ENCODE results near the gene VPS37D.
"Not testable (repeated sequence)": the region's sequence is repeated elsewhere in the genome, so short reads cannot be mapped to it uniquely, and the experiment has no call there.

Gene VPS37D

GRCh38 chr7:73667344-73668102, at the start of gene VPS37D:
VPS37D (plus strand) TSS chr7:73667831; CDS start chr7:73667959, 128 bp downstream.
- TF ChIP-seq TCF4 (CRISPR knock-in tag; IDR thresholded peaks at IDR 0.05; ENCODE audit: borderline replicate concordance) (no peak), POU6F1 (CRISPR knock-in tag; IDR thresholded peaks at IDR 0.05; ENCODE audit: borderline replicate concordance, low read depth) (peak; percentile 92), ZNF70 (CRISPR knock-in tag; IDR thresholded peaks at IDR 0.05) (0 out of 2 replicates have a peak, but pooled peaks have one; percentile 23), CREB5 (CRISPR knock-in tag; IDR thresholded peaks at IDR 0.05; ENCODE audit: low read depth) (0 out of 2 replicates have a peak, but pooled peaks have one; percentile 60), TSHZ2 (CRISPR knock-in tag; IDR thresholded peaks at IDR 0.05) (peak; percentile 29; the same call in 1 of the 2 replicates), ZFP3 (CRISPR knock-in tag; IDR thresholded peaks at IDR 0.05) (peak; percentile 95), ARNTL (CRISPR knock-in tag; IDR thresholded peaks at IDR 0.05; ENCODE audit: borderline replicate concordance, low read depth) (no peak), PATZ1 (CRISPR knock-in tag; IDR thresholded peaks at IDR 0.05; ENCODE audit: borderline replicate concordance) (peak; percentile 76; the same call in 1 of the 2 replicates)
- ATAC-seq = peak; percentile 91

- no peak for ATAC-seq
- TF ChIP-seq CSDC2 (CRISPR knock-in tag; IDR thresholded peaks at IDR 0.05) = no peak
- no peak for TF ChIP-seq ARNTL (CRISPR knock-in tag; IDR thresholded peaks at IDR 0.05; ENCODE audit: borderline replicate concordance, low read depth)
- TF ChIP-seq CREB5 (CRISPR knock-in tag; IDR thresholded peaks at IDR 0.05; ENCODE audit: low read depth) = no peak
- no peak for TF ChIP-seq POU6F1 (CRISPR knock-in tag; IDR thresholded peaks at IDR 0.05; ENCODE audit: borderline replicate concordance, low read depth)
Measured at GRCh38 chr7:73618538-73618937, 49.1 kb upstream of the VPS37D start.

- not testable (repeated sequence) for ATAC-seq
Measured at GRCh38 chr7:73619394-73619793, 48.2 kb upstream of the VPS37D start.

GRCh38 chr7:73621168-73622063, 46.2 kb upstream of the VPS37D start:
- TF ChIP-seq ZNF70 (CRISPR knock-in tag; IDR thresholded peaks at IDR 0.05) = no peak
- TF ChIP-seq RARB (CRISPR knock-in tag; IDR thresholded peaks at IDR 0.05) = no peak
- no peak for TF ChIP-seq GLIS3 (CRISPR knock-in tag; IDR thresholded peaks at IDR 0.05)
- no peak for TF ChIP-seq PATZ1 (CRISPR knock-in tag; IDR thresholded peaks at IDR 0.05; ENCODE audit: borderline replicate concordance)
- no peak for TF ChIP-seq ZFP30 (CRISPR knock-in tag; IDR thresholded peaks at IDR 0.05)
- TF ChIP-seq TOX (CRISPR knock-in tag; IDR thresholded peaks at IDR 0.05; ENCODE audit: borderline replicate concordance) = no peak
- TF ChIP-seq ZNF8 (CRISPR knock-in tag; IDR thresholded peaks at IDR 0.05) = no peak
- TF ChIP-seq ZNF565 (CRISPR knock-in tag; conservative IDR thresholded peaks at IDR 0.05; ENCODE audit: low read depth) = no peak
- no peak for TF ChIP-seq CREB5 (CRISPR knock-in tag; IDR thresholded peaks at IDR 0.05; ENCODE audit: low read depth)
- no peak for TF ChIP-seq OSR1 (CRISPR knock-in tag; IDR thresholded peaks at IDR 0.05)
- ATAC-seq = no peak

Measured in SK-N-SH treated with all-trans-retinoic acid at 6 μM for 48 hours (cell line).